Hepatic stellate cell (primary cell): ENCODE measurements around the gene BMPR1A.

Source experiments
- DNase-seq: peaks from one replicate; pipeline ENCODE4 v3.0.0; 2011; ENCODE audit warnings: low spot score

BMPR1A gene

GRCh38 chr10:86765548-86765947, 9.1 kb downstream of the BMPR1A start:
- no peak for DNase-seq

DNA sequence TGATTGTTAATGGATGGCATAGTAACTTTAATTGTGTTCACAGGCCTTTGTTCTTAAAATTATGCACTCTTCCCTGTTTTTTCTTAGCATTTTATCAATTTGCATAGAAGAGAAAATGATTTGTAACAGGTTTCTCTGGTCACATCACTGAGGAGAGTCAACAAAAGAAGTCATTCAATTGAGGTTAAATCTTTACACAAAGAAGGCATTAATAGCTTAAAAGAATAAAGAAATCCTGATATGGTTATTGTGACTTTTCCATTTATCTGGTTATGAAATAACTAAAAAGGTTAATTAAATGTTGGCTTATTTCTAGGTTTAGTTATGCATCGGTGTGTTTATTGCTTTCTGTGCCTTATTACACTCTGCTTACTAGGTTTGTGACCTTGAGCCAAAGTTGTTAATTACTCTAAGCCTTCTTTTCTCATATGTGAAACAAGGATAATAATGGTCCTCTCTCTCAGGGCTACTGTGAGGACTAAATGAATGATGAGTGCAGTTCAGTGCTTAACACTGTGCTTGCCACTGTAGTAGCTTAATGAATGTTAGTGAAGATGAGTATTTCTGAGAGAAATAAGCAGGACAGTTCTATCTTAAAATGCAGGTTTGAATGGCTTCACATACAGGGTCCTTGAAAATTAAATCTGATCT, 12.1 kb downstream of the BMPR1A start:
- DNase-seq = no peak

DNA sequence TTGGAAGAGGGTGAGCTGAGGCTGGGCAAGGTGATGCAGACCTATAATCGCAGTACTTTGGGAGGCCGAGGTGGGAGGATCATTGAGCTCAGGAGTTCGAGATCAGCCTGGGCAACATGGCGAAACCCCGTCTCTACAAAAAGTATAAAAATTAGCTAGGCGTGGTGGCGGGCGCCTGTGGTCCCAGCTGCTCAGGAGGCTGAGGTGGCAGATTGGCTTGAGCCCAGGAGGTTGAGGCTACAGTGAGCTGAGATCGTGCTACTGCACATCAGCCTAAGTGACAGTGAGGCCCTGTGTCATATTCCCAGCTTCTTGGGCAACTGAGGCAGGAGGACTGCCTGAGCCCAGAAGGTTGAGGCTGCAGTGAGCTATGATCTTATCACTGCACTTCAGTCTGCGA, 13.6 kb downstream of the BMPR1A start:
- DNase-seq = no peak

DNA sequence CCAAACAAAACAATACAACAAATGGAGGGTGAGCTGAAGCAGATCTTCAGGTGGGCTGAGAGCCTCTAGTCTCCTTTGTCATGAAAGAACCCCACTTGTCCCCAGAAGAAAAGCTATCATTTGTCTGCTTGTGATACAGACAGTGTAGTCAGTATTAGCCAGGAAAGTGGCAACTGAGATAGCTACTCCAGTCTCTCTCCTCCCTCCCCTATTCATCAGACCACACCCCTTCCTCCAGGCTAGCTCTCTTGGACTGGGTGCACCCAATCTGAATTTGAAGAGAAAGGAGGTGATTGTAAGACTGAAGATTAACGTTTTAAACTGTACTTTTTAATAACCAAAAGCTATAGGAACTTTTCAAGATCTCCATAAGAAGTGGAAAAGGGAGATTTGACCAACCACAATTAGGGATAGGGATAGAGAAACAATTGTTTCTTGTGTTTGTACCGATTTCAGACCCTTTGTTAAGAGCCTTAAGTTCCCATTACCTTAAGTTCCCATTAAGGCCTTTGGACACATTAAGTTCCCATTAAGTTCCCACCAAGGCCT, 14.1 kb downstream of the BMPR1A start:
- DNase-seq = no peak

DNA sequence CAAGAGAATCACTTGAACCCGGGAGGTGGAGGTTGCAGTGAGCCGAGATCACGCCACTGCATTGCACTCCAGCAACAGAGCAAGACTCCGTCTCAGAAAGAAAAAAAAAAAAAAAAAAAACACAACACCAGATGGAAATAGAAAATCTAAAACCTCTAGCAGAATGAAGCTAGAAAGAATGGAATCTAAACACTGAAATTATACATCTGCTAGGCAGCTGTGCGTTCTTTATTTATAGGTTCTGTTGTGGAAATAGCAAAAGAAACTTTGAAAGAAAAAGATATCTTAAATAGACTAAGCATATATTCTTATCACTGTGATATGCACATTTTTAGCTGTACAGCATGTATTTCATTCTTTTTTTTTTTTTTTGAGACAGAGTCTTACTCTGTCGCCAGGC, 17.1 kb downstream of the BMPR1A start:
- DNase-seq = no peak

DNA sequence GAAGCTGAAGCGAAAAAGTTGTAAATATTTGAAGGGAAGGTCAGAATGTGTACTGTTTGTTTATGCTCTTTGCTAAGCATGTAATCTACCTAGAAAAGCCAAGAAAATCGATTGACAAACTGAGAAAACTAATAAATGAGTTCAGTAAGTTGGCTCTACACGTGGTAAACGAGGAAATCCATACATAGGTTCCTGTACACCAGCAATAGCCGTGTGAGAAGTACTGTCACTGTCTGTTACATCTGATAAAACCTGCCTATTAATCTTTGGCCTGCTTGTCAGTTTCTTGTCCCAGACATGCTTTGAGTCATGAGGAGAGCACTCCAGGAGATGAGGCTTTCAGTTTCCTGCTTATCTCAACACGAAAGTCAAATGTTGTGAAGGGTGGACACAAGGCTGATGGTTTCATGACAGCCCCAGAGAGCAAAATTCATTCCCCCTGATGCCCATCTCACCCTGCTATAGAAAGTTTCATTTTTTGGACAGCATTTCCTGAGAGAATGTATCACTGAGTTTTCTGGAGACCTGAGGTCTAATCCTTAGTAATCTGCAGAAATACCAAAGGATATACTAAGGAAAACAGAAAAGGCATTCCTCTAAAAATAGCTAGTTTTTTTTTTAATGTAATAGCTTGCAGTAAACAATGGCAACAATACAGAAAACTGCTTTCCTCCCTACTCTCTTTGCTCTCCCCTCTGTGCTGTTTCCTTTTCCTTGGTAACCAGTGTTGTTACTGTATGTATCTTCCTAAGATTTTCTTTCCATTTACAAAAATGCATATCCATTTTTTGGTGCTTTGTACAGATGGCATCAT, 18.8 kb downstream of the BMPR1A start:
- DNase-seq = peak; percentile 31

- DNase-seq = no peak
Observed at GRCh38 chr10:86775870-86776180, 19.4 kb downstream of the BMPR1A start.

DNA sequence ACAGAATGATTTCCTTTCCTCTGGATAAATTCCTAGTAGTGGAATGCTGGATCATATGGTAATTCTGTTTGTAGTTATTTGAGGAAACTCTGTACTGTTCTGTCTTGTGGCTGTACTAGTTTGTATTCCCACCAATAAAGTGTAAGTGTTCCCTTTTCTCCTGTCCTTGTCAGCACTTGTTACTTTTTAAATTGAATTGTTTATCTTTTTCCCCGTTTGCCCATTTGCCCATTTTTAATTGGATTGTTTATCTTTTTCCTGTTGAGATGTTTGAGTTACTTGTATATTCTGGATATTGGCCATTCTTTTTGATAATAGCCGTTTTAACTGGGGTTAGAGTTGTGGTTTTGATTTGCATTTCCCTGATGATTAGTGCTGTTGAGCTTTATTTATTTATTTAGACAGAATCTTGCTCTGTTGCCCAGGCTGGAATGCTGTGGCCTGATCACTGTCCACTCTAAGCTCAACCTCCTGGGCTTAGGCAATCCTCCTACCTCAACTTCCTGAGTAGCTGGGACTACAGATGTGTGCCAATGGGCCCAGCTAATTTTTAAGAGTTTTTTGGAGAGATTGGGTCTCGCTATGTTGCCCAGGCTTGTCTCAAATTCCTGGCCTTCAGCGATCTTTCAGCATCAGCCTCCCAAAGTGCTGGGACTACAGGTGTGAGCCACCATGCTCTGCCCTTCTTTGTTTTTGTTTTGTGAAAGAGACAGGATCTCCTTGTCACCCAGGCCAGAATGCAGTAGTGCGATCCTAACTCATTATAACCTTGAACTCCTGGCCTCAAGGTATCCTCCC, 23.0 kb downstream of the BMPR1A start:
- no peak for DNase-seq

DNA sequence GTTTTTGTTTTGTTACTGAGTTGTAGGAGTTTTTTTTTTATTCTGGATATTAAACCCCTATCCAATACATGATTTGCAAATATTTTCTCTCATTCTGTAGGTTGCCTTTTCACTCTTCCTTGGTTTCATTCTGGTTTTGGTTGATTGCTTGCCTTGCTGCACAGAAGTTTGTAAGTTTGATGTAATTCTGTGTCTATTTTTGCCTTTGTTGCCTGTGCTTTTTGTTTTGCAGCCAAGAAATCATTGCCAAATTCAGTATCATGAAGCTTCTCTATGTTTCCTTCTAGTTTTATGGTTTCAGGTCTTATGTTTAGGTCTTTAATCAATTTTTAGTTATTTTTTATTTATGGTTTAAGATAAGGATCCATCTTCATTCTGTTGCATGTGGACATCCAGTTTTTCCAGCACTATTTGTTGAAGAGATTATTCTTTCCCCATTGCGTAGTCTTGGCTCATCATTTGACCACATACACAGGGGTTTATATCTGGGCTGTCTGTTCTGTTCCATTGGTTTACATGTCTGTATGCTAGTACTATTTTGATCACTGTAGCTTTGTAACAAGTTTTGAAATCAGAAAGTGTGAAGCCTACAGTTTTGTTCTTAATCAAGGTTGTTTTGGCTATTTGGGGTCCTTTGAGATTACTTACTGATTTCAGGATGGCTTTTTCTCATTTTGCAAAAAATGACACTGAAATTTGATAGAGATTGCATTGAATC, 26.4 kb downstream of the BMPR1A start:
- no peak for DNase-seq

DNA sequence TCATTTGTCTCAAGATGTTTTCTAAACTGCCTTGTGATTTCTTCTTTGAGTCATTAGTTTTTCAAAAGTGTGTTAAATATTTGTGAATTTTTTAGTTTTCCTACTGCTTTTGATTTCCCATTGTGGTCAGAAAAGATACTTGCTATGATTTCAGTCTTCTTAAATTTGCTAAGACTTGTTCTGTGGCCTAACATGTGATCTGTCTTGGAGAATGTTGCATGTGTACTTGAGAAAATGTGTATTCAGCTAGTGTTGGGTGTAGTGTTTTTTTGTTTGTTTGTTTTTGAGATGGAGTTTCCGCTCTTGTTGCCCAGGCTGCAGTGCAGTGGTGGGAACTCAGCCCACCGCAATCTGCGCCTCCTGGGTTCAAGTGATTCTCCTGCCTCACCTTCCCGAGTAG, 28.6 kb downstream of the BMPR1A start:
- DNase-seq = no peak

DNA sequence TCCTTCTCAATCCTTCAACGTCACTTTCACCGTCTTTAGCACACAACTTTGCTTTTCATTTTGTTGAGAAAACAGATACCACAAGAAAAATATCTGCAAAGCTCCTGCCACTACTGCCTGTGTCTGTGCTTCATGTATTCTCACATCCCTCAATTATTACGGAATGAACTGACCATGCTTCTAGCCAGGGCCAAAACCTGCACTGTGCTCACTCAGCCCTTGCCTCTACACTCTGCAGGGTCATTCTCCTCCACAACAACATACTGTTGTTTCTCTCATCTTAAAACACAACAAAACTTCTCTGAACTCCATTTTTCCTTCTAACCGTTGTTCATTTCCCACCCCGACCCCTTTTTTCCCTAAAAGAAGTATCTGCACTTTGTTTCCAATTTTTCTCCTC, 29.5 kb downstream of the BMPR1A start:
- DNase-seq = no peak

DNA sequence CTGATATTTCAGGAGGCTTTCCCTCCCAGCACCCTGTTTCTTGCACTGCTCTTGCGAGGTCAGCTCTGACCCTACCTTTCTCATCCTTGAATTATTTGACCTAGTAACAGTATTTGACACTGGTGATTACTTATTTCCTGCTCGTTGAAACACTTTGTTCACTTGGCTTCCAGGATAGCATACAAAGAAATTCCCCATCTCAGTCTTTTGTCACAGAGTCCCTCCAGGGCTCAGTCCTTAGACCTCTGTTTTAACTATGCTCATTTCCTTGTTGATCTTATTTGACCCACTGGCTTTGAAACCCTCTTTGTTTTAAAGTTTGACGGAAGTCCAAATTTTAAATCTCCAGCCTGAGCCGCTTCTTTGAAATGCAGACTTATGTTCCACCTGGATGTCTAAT, 29.9 kb downstream of the BMPR1A start:
- DNase-seq = no peak

DNA sequence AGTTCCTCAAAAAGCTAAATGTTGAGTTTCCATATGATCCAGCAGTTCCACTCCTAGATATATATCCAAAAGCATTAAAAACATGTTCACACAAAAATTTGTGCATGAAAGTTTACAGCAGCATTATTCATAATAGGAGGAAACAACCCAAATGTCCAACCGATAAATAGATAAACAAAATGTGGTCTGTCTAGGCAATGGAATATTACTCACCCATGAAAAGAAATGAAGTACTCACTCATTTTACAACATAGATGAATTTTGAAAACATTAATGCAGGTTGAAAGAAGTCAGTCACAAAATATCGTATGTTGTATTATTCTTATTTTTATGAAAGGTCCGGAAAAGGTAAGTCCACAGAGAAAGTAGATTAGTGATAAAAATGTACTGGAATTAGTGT, 34.0 kb downstream of the BMPR1A start:
- no peak for DNase-seq

DNA sequence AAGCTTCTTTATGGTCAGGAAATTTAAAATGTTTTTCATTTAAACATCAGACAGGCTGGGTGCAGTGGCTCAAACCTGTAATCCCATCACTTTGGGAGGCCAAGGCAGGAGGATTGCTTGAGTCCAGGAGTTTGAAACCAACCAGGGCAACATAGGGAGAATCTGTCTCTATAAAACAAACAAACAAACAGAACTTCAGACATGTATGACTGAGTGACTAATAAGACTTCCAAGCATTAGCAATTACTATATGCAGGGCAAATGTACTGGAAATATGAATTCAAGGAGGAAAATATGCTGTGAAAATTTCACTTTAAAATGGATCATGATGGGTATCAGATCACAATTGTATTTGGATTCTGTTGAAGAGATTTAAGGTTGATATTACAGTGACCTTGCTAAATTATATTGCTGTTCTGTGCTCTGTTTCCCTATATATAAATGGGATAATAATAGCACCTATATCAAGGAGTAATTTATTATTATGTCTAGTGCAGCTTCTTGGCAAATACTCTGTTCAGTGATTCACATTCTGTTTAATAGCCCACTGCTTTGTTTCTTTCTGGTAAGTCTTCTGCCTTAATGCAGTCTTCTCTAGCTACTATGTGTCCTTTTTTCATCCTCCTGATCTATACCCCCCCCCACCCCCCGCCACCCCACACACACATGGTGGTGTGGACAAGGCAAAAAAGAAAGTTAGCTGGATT, 36.2 kb downstream of the BMPR1A start:
- no peak for DNase-seq

DNA sequence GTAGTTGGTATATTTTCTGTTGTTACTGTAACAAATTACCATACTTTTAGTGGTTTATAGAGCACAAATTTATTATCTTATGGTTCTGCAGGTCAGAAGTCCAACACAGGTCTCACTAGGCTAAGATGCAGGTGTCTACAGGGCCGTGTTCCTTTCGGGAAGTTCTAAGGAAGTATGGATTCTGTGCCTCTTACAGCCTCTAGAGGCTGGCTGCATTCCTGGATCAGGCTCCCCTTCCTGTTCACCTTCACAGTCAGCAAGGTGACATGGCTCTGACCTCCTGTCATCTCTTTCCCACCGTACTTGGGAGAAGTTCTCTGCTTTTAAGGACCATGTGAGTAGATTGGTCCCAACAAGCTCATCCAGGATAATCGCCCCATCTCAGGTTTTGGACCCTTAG, 37.3 kb downstream of the BMPR1A start:
- DNase-seq = no peak

- DNase-seq = peak; percentile 32
Observed at GRCh38 chr10:86795353-86795752, 38.9 kb downstream of the BMPR1A start.

GRCh38 chr10:86798025-86798424, 41.6 kb downstream of the BMPR1A start:
- no peak for DNase-seq

DNA sequence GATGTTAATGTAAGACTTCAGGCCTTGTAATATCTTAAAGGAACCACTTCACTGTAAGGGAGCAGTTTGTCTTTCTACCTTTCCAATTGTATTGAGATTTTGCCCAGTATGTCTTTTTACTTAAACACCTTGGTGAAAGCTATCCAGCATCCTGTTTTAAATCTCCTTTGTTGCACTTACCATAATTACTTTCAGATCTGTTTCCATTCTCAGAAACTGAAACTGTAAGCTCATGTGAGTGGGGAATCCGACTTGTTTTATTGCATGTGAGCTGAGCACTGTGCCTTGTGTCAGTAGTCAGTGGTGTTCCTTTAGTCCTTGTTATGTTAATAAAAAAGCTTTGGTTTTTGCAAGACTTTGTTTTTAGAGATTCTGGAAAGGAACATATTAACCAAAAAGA, 42.2 kb downstream of the BMPR1A start:
- DNase-seq = no peak

- no peak for DNase-seq
Observed at GRCh38 chr10:86799188-86799845, 42.9 kb downstream of the BMPR1A start.

GRCh38 chr10:86801995-86802394, 45.6 kb downstream of the BMPR1A start:
- DNase-seq = no peak

DNA sequence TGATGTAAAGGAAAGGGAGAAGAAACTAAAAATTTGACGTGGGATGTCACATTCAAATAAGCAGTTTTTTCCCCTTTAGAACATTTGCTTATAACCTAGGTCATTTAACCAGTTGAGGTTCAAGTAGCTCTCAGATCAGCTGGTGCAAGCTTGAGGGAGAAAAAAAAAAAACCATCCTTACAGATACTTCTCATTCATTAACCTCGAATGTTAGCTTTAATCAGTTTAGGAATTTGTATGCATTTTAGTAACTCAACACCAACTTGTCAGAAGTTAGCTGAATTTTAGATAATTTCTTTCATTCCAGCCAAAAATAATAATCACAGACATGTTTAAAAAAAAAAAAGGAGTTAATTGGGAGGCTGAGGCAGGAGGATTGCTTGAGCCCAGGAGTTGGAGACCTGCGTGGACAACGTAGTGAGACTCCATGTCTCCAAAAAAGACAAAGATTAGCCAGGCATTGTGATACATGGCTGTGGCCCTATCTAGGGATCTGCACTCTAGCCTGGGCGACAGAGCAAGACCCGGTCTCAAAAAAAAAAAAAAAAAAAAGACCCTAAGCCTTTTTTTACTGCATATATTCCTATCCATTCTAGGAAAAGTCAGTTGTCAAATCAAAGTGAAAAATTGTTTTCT, 46.2 kb downstream of the BMPR1A start:
- no peak for DNase-seq
